Heart left ventricle (tissue), 16 donors: ENCODE data around the gene RUNX1. TPM values are rescaled to one million over a fixed set of nuclear protein-coding genes. Genes with fewer than 3 reads are reported as not detected.

Experiments used
- ATAC-seq, 4 donors: fragments of 200-7000 bp; cut with Tn5 transposase; one replicate each; pipeline ENCODE4 v1.9.1; 2020 to 2022; ENCODE audit warnings: moderate library complexity in 4 of 4, mild to moderate bottlenecking in 3 of 4, moderate number of reproducible peaks in 1 of 4
- DNase-seq, 5 donors: peaks; one replicate each; pipeline ENCODE4 v3.0.0-alpha.2; 2020
- H3K27ac ChIP-seq, 12 donors: fragments of 200-600 bp; sonication (generic) in 4 of 12; one replicate each; pipeline versions ENCODE4 v1.5.0 to v1.8.0; 2016 to 2022; ENCODE audit warnings: mild to moderate bottlenecking in 2 of 12
- H3K27me3 ChIP-seq, 9 donors: fragments of 200-600 bp; sonication (generic) in 2 of 9; one replicate each; pipeline versions ENCODE4 v1.5.1 to v1.8.0; 2016 to 2022; ENCODE audit warnings: mild to moderate bottlenecking in 3 of 9
- H3K36me3 ChIP-seq, 9 donors: fragments of 200-600 bp; sonication (generic) in 2 of 9; one replicate each; pipeline versions ENCODE4 v1.5.0 to v1.8.0; 2018 to 2022; ENCODE audit warnings: mild to moderate bottlenecking in 2 of 9
- H3K4me1 ChIP-seq, 12 donors: fragments of 200-600 bp; sonication (generic) in 4 of 12; one replicate each; pipeline versions ENCODE4 v1.5.0 to v1.8.0; 2016 to 2022; ENCODE audit warnings: mild to moderate bottlenecking in 3 of 12
- H3K4me3 ChIP-seq, 12 donors: fragments of 200-600 bp; sonication (generic) in 4 of 12; one replicate each; pipeline versions ENCODE4 v1.5.0 to v1.8.0; 2017 to 2022; ENCODE audit warnings: mild to moderate bottlenecking in 9 of 12, moderate library complexity in 4 of 12
- H3K9me3 ChIP-seq, 12 donors: fragments of 200-600 bp; sonication (generic) in 4 of 12; one replicate each; pipeline versions ENCODE4 v1.5.0 to v1.8.0; 2016 to 2022; ENCODE audit warnings: mild to moderate bottlenecking in 1 of 12
- CTCF ChIP-seq, 12 donors: fragments of 200-600 bp; sonication (generic) in 4 of 12; IDR thresholded peaks; one replicate each; pipeline versions ENCODE4 v1.5.0 to v1.8.0; 2018 to 2022; ENCODE audit warnings: antibody characterized with exemption in 12 of 12, mild to moderate bottlenecking in 5 of 12
- POLR2A ChIP-seq, 2 donors: fragments of 450-650 bp; IDR thresholded peaks; one replicate each; pipeline ENCODE4 v1.6.1; 2017; ENCODE audit warnings: antibody characterized with exemption in 2 of 2, mild to moderate bottlenecking in 2 of 2, moderate library complexity in 2 of 2
- WGBS, 4 donors: extraction: QIAGEN DNeasy Blood & Tissue Kit in 2 of 4; methylation state at CpG; one replicate each; pipeline versions ENCODE4 v1.1.5 to v1.1.7; 2013 to 2018; 5-methylcytosine and 5-hydroxymethylcytosine counted together
- intact Hi-C, 10 donors: fragments of 100-400 bp; cut with DNase I; formaldehyde crosslinking; loops; one replicate each; pipeline versions ENCODE4 v1.11.1 to v1.14.2; 2022
- polyA plus RNA-seq, 2 donors: library from polyadenylated mRNA; stranded (reverse); fragments of 200-250 nt; gene quantifications; one replicate each; pipeline ENCODE4 v1.2.3, GENCODE V29; 2013
- total RNA-seq, 9 donors: library from RNA; depleted of rRNA in 2 of 9; stranded (reverse); fragments of >200 nt in 2 of 9; fragmentation: NEBNext Ultra II Directional in 3 of 9; extraction: Animal tissue kit (Norgen Biotek cat#: 25700) in 3 of 9; gene quantifications; one replicate each; pipeline versions ENCODE4 v1.1.0 to v1.2.4, GENCODE V29; 2016 to 2023
- donor health status: ischemic (EF 13 %, LVEDD 7.1; RV severe dilation, severe dysfunction).
- donor health status: healthy with polysubstance abuse.
- donor health status: DM: no; HTN: yes; CAD: no.
- donor health status: DM: no; HTN: no; CAD: no.
- donor health status: ischemic (EF 25% LVEDD 6.9; RV normal size, moderate dysfunction).
- donor health status: ischemic (EF 25% LVEDD 5.7; RV mildly dilated, moderate dysfunction).
- donor health status: healthy.
- donor health status: DM: yes; HTN: yes; CAD: no.
- donor health status: ischemic (EF 35%, LVEDD 5.7; RV mildly dilated, moderate dysfunction).
- donor health status: nonischemic (EF 11% LVEDD 7.7; RV severe dilation, severe dysfunction).
- donor health status: DM: yes; HTN: yes; CAD: no.
- donor health status: PGD.
- donor health status: ischemic (EF 29% LVEDD 5.4; RV normal size, mild dysfunction).
- donor health status: nonischemic (EF 23%, LVEDD 6.1; RV moderate dilation, normal function).

RUNX1 gene
- total and polyA plus RNA-seq, 11 donors: 0.61 to 54.5 (median 4.1) TPM

DNA sequence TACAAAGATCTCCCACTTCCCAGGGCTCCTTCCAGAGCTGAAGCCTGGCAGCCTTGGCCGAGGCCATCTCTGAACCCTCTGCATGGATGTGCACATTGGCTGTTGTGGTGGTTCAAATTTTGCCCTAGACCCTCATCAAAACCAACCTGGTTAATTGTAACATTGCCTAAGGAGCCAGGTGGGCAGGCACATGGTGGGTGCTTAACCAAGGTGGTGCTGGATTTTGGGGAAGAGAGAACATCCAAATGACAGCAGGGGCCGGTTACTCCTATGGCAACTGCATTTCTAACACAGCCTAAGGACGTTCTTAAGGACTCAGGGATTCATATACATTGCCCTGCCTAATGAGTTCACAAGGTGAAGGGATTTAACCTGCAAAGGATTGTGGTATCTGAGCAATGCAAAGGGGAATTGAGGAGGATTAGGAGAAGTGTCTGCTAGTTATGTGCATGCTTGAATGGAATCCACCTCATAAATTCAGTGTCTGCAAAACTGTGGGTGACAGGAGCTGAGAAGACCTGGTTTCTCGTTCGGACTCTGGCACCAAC lies 10.3 kb downstream of the RUNX1 start:
- intact Hi-C loops: no loop called here
- no peak for TF ChIP-seq POLR2A (IDR thresholded peaks at IDR 0.05)
- TF ChIP-seq CTCF (IDR thresholded peaks at IDR 0.05): no peak
- no peaks in the 10 kb centered on the region for H3K9me3 ChIP-seq
- no peak overlapping the region for H3K4me3 ChIP-seq
- ATAC-seq (no peak), DNase-seq (no peak)
- H3K4me1 ChIP-seq: peaks cover 0 to 66% (median 0%) of the 10 kb centered on the region in 12 donors
- peaks cover 0 to 5% (median 0%) of the 10 kb centered on the region in 9 donors for H3K27me3 ChIP-seq
- WGBS, 4 donors: 72 to 85% (median 82%) methylated on average over 5 of the region's 5 CpGs
- no peak overlapping the region for H3K27ac ChIP-seq
- H3K36me3 ChIP-seq: peaks cover 0 to 9% (median 0%) of the 10 kb centered on the region in 9 donors

GRCh38 chr21:35037384-35037765 lies 11.7 kb downstream of the RUNX1 start:
- intact Hi-C loops: no loop called here
- H3K4me1 ChIP-seq: peaks cover 0 to 61% (median 0%) of the 10 kb centered on the region in 12 donors
- TF ChIP-seq POLR2A (IDR thresholded peaks at IDR 0.05): no peak
- TF ChIP-seq CTCF (IDR thresholded peaks at IDR 0.05): no peak
- peaks cover 0 to 5% (median 0%) of the 10 kb centered on the region in 9 donors for H3K27me3 ChIP-seq
- H3K27ac ChIP-seq: peak overlapping the region in 1 of 12 donors; percentile 55
- DNase-seq (no peak), ATAC-seq (no peak)
- no peak overlapping the region for H3K4me3 ChIP-seq
- H3K36me3 ChIP-seq: peaks cover 0 to 9% (median 0%) of the 10 kb centered on the region in 9 donors
- WGBS, 4 donors: 88 to 93% (median 91%) methylated on average over 7 of the region's 7 CpGs
- no peaks in the 10 kb centered on the region for H3K9me3 ChIP-seq

- Histone ChIP-seq H3K4me1 (peaks cover 0 to 55% (median 0%) of the 10 kb centered on the region in 12 donors), H3K27ac (peak overlapping the region in 1 of 12 donors; percentile 55), H3K9me3 (no peaks in the 10 kb centered on the region), H3K4me3 (no peak overlapping the region), H3K36me3 (peaks cover 0 to 9% (median 0%) of the 10 kb centered on the region in 9 donors), H3K27me3 (peaks cover 0 to 5% (median 0%) of the 10 kb centered on the region in 9 donors)
- ATAC-seq (no peak), DNase-seq (no peak)
- intact Hi-C loops: no loop called here
- WGBS, 4 donors: 64 to 76% (median 74%) methylated on average over 11 of the region's 11 CpGs
- TF ChIP-seq POLR2A (IDR thresholded peaks at IDR 0.05) (no peak), CTCF (IDR thresholded peaks at IDR 0.05) (no peak)
These were observed 12.4 kb downstream of the RUNX1 start for GRCh38 chr21:35036465-35037383.

GRCh38 chr21:35035581-35035980 lies 13.5 kb downstream of the RUNX1 start:
- TF ChIP-seq CTCF (IDR thresholded peaks at IDR 0.05) (no peak), POLR2A (IDR thresholded peaks at IDR 0.05) (no peak)
- WGBS, 4 donors: 82 to 89% (median 83%) methylated on average over 8 of the region's 8 CpGs
- H3K4me1 ChIP-seq: peaks cover 0 to 44% (median 0%) of the 10 kb centered on the region in 12 donors
- ATAC-seq (no peak), DNase-seq (no peak)
- no peak overlapping the region for H3K27ac ChIP-seq
- H3K4me3 ChIP-seq: no peak overlapping the region
- intact Hi-C loops: no loop called here
- H3K27me3 ChIP-seq: peaks cover 0 to 5% (median 0%) of the 10 kb centered on the region in 9 donors
- H3K9me3 ChIP-seq: no peaks in the 10 kb centered on the region
- peaks cover 0 to 9% (median 0%) of the 10 kb centered on the region in 9 donors for H3K36me3 ChIP-seq
